KMS-11 (cell line): ENCODE measurements around the gene PTPDC1.

Experiments used
- H2AFZ ChIP-seq: fragments of 200-600 bp; sonication (generic); 2 replicates; pipeline ENCODE4 v1.6.1; 2016; ENCODE audit warnings: antibody characterized with exemption, mixed run types, low read depth
- H3K27ac ChIP-seq: fragments of 200-600 bp; sonication (generic); 2 replicates; pipeline ENCODE4 v1.6.1; 2016; ENCODE audit warnings: mild to moderate bottlenecking, mixed run types
- H3K27me3 ChIP-seq: fragments of 200-600 bp; sonication (generic); 2 replicates; pipeline ENCODE4 v1.6.1; 2017; ENCODE audit warnings: mild to moderate bottlenecking, low read depth, mixed run types, moderate library complexity; ENCODE audit not compliant: insufficient read depth
- H3K36me3 ChIP-seq: fragments of 200-600 bp; sonication (generic); 2 replicates; pipeline ENCODE4 v1.6.1; 2017; ENCODE audit warnings: mild to moderate bottlenecking, mixed run types; ENCODE audit not compliant: insufficient read depth
- H3K4me1 ChIP-seq: fragments of 200-600 bp; sonication (generic); 2 replicates; pipeline ENCODE4 v1.6.1; 2016; ENCODE audit warnings: mild to moderate bottlenecking, low read depth, mixed run types; ENCODE audit not compliant: poor library complexity, severe bottlenecking
- H3K4me2 ChIP-seq: fragments of 200-600 bp; sonication (generic); 2 replicates; pipeline ENCODE4 v1.7.0; 2016; ENCODE audit warnings: mild to moderate bottlenecking, mixed run types
- H3K4me3 ChIP-seq: fragments of 200-600 bp; sonication (generic); IDR thresholded peaks from 2 replicates; pipeline ENCODE4 v1.6.1; 2017; ENCODE audit warnings: low read depth, low read length, mixed read lengths; ENCODE audit not compliant: insufficient read depth
- H3K79me2 ChIP-seq: fragments of 200-600 bp; sonication (generic); 2 replicates; pipeline ENCODE4 v1.6.1; 2016; ENCODE audit warnings: low read depth, mixed run types; ENCODE audit not compliant: insufficient read depth
- H3K9ac ChIP-seq: fragments of 200-600 bp; sonication (generic); 2 replicates; pipeline ENCODE4 v1.6.1; 2016; ENCODE audit warnings: mild to moderate bottlenecking, mixed run types
- H4K20me1 ChIP-seq: fragments of 200-600 bp; sonication (generic); 2 replicates; pipeline ENCODE4 v1.6.1; 2016; ENCODE audit warnings: mild to moderate bottlenecking, mixed run types; ENCODE audit not compliant: insufficient read depth
- TF ChIP-seq, protein P1 (sequence below): fragments of 200-600 bp; sonication (generic); conservative IDR thresholded peaks from 2 replicates; pipeline ENCODE4 v1.6.1; 2017; ENCODE audit warnings: low read depth, mild to moderate bottlenecking, antibody characterized with exemption, low read length, moderate library complexity, mixed read lengths

PTPDC1 gene

DNA sequence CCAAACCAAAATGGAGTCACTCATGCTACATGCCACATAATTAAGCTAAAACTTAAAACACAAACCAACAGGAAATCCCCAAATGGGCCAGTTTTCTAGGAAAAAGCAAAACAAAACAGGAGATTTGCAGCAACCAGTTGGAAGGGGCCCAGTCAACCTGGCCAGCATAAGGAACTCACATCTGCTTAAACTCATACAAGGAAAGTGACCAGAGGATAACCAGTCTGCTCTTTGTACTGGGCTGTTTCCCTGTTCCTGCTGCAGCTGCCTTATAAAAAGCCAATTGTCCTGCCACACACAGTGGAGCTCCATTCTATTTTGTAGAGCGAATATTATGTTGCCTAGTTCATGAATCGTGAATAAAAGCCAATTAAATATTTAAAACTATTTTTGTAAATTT is 29.5 kb upstream of the PTPDC1 start:
- H3K4me1 ChIP-seq = no peaks in the 10 kb centered on the region
- TF ChIP-seq, protein P1, sequence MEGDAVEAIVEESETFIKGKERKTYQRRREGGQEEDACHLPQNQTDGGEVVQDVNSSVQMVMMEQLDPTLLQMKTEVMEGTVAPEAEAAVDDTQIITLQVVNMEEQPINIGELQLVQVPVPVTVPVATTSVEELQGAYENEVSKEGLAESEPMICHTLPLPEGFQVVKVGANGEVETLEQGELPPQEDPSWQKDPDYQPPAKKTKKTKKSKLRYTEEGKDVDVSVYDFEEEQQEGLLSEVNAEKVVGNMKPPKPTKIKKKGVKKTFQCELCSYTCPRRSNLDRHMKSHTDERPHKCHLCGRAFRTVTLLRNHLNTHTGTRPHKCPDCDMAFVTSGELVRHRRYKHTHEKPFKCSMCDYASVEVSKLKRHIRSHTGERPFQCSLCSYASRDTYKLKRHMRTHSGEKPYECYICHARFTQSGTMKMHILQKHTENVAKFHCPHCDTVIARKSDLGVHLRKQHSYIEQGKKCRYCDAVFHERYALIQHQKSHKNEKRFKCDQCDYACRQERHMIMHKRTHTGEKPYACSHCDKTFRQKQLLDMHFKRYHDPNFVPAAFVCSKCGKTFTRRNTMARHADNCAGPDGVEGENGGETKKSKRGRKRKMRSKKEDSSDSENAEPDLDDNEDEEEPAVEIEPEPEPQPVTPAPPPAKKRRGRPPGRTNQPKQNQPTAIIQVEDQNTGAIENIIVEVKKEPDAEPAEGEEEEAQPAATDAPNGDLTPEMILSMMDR = no peak
- no peak overlapping the region for H3K9ac ChIP-seq
- H3K79me2 ChIP-seq = no peaks in the 10 kb centered on the region
- no peak overlapping the region for H3K27ac ChIP-seq
- no peak overlapping the region for H3K4me3 ChIP-seq
- no peaks in the 10 kb centered on the region for H3K27me3 ChIP-seq
- H3K36me3 ChIP-seq = no peaks in the 10 kb centered on the region
- H4K20me1 ChIP-seq = no peaks in the 10 kb centered on the region
- no peak overlapping the region for H2AFZ ChIP-seq
- H3K4me2 ChIP-seq = no peak overlapping the region

DNA sequence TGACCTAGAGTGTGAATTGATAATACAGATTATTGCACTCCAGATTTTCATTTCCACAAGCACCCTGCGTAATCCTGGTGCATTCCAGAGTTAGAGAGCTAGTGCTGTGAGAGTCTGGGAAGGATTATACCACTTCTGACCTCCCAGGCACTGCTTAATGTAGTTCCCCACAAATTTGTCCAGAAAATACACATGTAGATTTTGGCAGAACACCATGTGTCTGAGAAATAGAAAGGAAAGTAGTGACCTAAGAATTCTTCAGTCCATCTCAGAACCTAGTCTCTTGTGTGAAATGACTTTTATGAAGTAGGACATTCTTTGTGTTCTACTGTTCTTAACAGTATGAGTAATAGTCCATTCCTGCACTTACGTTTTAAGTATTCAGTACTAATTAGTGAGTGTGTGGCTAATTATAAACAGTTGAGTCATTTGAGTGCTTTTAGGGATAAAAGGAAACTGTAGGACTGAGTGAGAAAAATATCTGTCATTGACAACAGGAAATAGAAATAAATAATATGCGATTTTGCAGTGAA is 27.8 kb upstream of the PTPDC1 start:
- Histone ChIP-seq H3K9ac (no peak overlapping the region), H2AFZ (no peak overlapping the region), H3K4me2 (no peak overlapping the region), H3K4me1 (no peaks in the 10 kb centered on the region), H4K20me1 (no peaks in the 10 kb centered on the region), H3K79me2 (no peaks in the 10 kb centered on the region), H3K27me3 (no peaks in the 10 kb centered on the region), H3K4me3 (no peak overlapping the region), H3K36me3 (no peaks in the 10 kb centered on the region), H3K27ac (no peak overlapping the region)
- TF ChIP-seq, protein P1 = no peak

DNA sequence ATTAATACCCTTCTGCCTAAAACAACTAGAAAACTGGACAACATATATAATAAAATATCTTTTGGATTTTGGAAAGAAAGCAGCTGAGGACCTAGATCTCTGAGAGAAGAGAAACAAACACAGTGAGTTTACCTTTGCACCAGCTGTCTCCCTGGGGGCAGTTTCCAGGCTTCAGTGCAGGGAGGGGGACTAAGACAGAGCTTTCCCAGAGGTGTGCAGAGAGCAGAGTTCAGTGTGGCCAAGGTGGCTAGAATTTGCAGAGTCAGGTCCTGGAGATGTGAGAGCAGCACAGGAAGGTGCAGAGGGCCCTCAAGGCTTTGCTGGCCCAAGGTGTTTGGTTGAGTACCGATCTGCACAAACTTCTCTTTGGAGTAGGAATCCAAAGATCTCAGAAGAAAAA is 26.3 kb upstream of the PTPDC1 start:
- H3K4me2 ChIP-seq = no peak overlapping the region

DNA sequence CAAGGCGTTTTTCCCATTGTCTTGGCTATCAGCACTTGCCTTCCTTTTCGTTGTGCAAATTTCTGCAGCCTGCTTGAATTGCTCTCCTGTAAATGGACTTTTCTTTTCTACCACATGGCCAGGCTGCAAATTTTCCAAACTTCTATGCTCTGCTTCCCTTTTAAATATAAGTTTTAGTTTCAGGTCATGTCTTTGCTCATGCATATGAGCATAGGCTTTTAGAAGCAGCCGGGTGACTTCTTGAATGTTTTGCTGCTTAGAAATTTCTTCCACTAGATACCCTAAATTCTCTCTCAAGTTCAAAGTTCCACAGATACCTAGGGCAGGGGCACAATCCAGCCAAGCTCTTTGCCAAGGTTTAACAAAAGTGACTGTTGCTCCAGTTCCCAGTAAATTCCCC is 22.4 kb upstream of the PTPDC1 start:
- H3K4me1 ChIP-seq = no peaks in the 10 kb centered on the region
- no peak overlapping the region for H2AFZ ChIP-seq
- no peaks in the 10 kb centered on the region for H4K20me1 ChIP-seq
- no peak overlapping the region for H3K9ac ChIP-seq
- TF ChIP-seq, protein P1 = no peak
- H3K4me3 ChIP-seq = no peak overlapping the region
- H3K4me2 ChIP-seq = no peak overlapping the region
- no peaks in the 10 kb centered on the region for H3K79me2 ChIP-seq
- no peaks in the 10 kb centered on the region for H3K27me3 ChIP-seq
- no peaks in the 10 kb centered on the region for H3K36me3 ChIP-seq
- no peak overlapping the region for H3K27ac ChIP-seq

More for the DNA sequence above, 26.3 kb upstream of the PTPDC1 start:
- H3K4me1 ChIP-seq = no peaks in the 10 kb centered on the region
- no peak overlapping the region for H2AFZ ChIP-seq
- no peak overlapping the region for H3K9ac ChIP-seq
- no peaks in the 10 kb centered on the region for H4K20me1 ChIP-seq
- no peak overlapping the region for H3K4me3 ChIP-seq
- H3K27ac ChIP-seq = no peak overlapping the region
- H3K36me3 ChIP-seq = no peaks in the 10 kb centered on the region
- H3K79me2 ChIP-seq = no peaks in the 10 kb centered on the region
- H3K27me3 ChIP-seq = no peaks in the 10 kb centered on the region
- TF ChIP-seq, protein P1 = no peak
